K562 (cell line): ENCODE results near the gene LCN15. TPM values are rescaled to one million over a fixed set of nuclear protein-coding genes. Genes with fewer than 3 reads are reported as not detected.

ENCODE experiments used
- ATF1 ChIP-seq, 2 experiments: fragments of 450-650 bp in 1 of 2; IDR thresholded peaks; 2 replicates each; pipeline ENCODE4 v1.6.1; 2016; ENCODE audit warnings: missing compliant biosample characterization in 1 of 2, missing genetic modification characterization in 1 of 2
- FOS ChIP-seq: IDR thresholded peaks from 3 replicates; pipeline ENCODE4 v1.6.1; 2011; ENCODE audit not compliant: insufficient read length; ENCODE audit errors: extremely low read depth
- HDAC8 ChIP-seq: fragments of 450-650 bp; IDR thresholded peaks from 2 replicates; pipeline ENCODE4 v1.6.1; 2016; ENCODE audit warnings: mild to moderate bottlenecking, missing genetic modification characterization, moderate library complexity, missing compliant biosample characterization
- KLF10 ChIP-seq: fragments of 250-450 bp; sonication (Bioruptor Pico); IDR thresholded peaks from 2 replicates; pipeline ENCODE4 v1.6.1; 2021; ENCODE audit warnings: matching md5 sums
- RBM25 ChIP-seq: fragments of 200-400 bp; formaldehyde crosslinking; IDR thresholded peaks from 2 replicates; pipeline ENCODE4 v1.6.1; 2018; ENCODE audit warnings: low read length, low read depth, moderate library complexity; ENCODE audit not compliant: severe bottlenecking
- RBM39 ChIP-seq: fragments of 200-400 bp; formaldehyde crosslinking; optimal IDR thresholded peaks from 2 replicates; pipeline ENCODE3; 2018; ENCODE audit warnings: low read depth, low read length
- TEAD2 ChIP-seq: fragments of 450-650 bp; IDR thresholded peaks from 2 replicates; pipeline ENCODE4 v1.6.1; 2016; ENCODE audit warnings: missing genetic modification characterization, control low read depth, missing compliant biosample characterization
- U2AF2 ChIP-seq: fragments of 200-400 bp; formaldehyde crosslinking; optimal IDR thresholded peaks from 2 replicates; pipeline ENCODE3; 2017; ENCODE audit warnings: low read depth, mild to moderate bottlenecking, low read length
- XRCC5 ChIP-seq: fragments of 200-400 bp; formaldehyde crosslinking; IDR thresholded peaks from 2 replicates; pipeline ENCODE4 v1.6.1; 2017; ENCODE audit warnings: low read depth, mild to moderate bottlenecking, low read length
- ZBTB7A ChIP-seq: IDR thresholded peaks from 2 replicates; pipeline ENCODE4 v1.6.1; 2011; ENCODE audit warnings: low read depth, mild to moderate bottlenecking, low read length, moderate library complexity, borderline replicate concordance; ENCODE audit not compliant: control insufficient read depth
- ZEB2 ChIP-seq: fragments of 450-650 bp; IDR thresholded peaks from 2 replicates; pipeline ENCODE4 v1.6.1; 2016
- ZNF143 ChIP-seq: sonication (generic); formaldehyde crosslinking; IDR thresholded peaks from 2 replicates; pipeline ENCODE4 v1.9.0; 2022; ENCODE audit warnings: mild to moderate bottlenecking, missing genetic modification reagents
- ZNF444 ChIP-seq: fragments of 250-450 bp; sonication (Bioruptor Pico); IDR thresholded peaks from 2 replicates; pipeline ENCODE4 v1.4.0; 2020; ENCODE audit warnings: mild to moderate bottlenecking, moderate library complexity
- ZNF717 ChIP-seq: fragments of 250-450 bp; sonication (Bioruptor Pico); IDR thresholded peaks from 2 replicates; pipeline ENCODE4 v1.5.0; 2021
- polyA plus RNA-seq, 8 experiments: library from polyadenylated mRNA; depleted of rRNA in 4 of 8; stranded (reverse) in 5 of 8; unstranded in 3 of 8; fragments of >200 nt; fragmentation: Nextera tagmentation in 2 of 8; fragmentation: Illumina TruSeq in 1 of 8; extraction: Ambion mirVana in 2 of 8; extraction: Trizol in 1 of 8; gene quantifications; 2 replicates each; pipeline versions ENCODE4 v1.2.1 to v1.2.3, GENCODE V29; 2011 to 2014; ENCODE audit warnings: inconsistent platforms in 1 of 8, missing spikeins in 1 of 8
- total RNA-seq, 7 experiments: library from RNA; depleted of rRNA in 6 of 7; stranded (reverse); fragments of >200 nt in 6 of 7; fragmentation: Illumina TruSeq in 2 of 7; extraction: Trizol in 2 of 7; gene quantifications; 2 replicates each; pipeline versions ENCODE4 v1.2.1 to v1.2.3, GENCODE V29; 2011 to 2021; ENCODE audit warnings: low replicate concordance in 1 of 7
- TF ChIP-seq, protein P1 (sequence below), 2 experiments: IDR thresholded peaks; 2 replicates each; pipeline ENCODE4 v1.6.1; 2011; ENCODE audit warnings: borderline replicate concordance in 1 of 2, control low read depth in 1 of 2, low read depth in 1 of 2, low read length in 1 of 2, mild to moderate bottlenecking in 1 of 2, mixed read lengths in 1 of 2, moderate library complexity in 1 of 2; ENCODE audit not compliant: insufficient read depth in 1 of 2, insufficient read length in 1 of 2, poor library complexity in 1 of 2, severe bottlenecking in 1 of 2; ENCODE audit errors: extremely low read depth in 1 of 2
- TF ChIP-seq, protein P2 (sequence below), 2 experiments: fragments of 450-650 bp; formaldehyde crosslinking in 1 of 2; IDR thresholded peaks; 2 replicates each; pipeline versions ENCODE4 v1.4.0 to v1.6.1; 2014 to 2020; ENCODE audit warnings: mild to moderate bottlenecking in 2 of 2, borderline replicate concordance in 1 of 2, low read depth in 1 of 2

The LCN15 gene
- total and polyA plus RNA-seq, 9 of the 15 experiments (the other 6 are each of a cell fraction or from before 2014, with no cell fraction given), result 0.66 TPM; not detected in 8

DNA sequence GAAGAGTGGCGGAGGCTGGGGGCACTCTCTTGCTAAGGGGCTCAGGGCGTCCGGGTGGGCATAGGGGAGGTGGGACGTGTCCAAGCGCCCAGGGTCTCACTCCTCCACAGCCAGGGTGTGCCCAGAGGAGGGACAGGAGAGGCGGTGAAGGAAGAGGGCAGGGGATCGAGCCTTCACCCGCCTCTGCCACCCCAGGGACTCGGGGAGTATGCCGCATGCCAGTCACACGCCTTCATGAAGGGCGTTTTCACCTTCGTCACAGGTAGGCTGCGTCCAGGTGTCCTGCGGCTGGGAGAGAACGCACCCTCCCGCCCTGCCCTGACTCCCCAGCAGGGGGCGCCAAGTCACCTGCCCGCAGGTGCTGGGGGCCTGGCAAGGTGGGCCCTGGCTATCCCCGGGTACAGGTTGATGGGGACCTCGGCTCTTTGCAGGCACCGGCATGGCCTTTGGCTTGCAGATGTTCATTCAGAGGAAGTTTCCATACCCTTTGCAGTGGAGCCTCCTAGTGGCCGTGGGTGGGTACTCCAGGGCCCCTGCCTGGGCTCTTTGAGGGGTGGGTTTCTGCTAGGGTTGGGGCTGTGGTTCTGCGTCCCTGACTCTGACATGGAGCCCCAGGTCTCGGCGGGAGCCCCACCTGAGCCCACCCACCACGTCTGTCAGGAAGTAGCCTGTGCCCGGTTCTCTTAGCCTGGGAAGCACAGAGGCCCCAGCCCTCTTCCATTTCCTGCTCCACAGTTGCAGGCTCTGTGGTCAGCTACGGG, 27.4 kb upstream of the LCN15 start (continued):
- no peak for TF ChIP-seq HDAC8 (tag)
- peak; percentile 78; the same call in 1 of the 2 replicates for TF ChIP-seq XRCC5
- TF ChIP-seq KLF10, result no peak
- peak; percentile 39 for TF ChIP-seq RBM39
- 0 out of 2 replicates have a peak, but pooled peaks have one; percentile 30 for TF ChIP-seq ZNF143
- no peak for TF ChIP-seq U2AF2
- peak; percentile 95 for TF ChIP-seq ZBTB7A
- TF ChIP-seq ZNF717, result no peak
- peak; percentile 96 for TF ChIP-seq ZEB2
- TF ChIP-seq, protein P1, sequence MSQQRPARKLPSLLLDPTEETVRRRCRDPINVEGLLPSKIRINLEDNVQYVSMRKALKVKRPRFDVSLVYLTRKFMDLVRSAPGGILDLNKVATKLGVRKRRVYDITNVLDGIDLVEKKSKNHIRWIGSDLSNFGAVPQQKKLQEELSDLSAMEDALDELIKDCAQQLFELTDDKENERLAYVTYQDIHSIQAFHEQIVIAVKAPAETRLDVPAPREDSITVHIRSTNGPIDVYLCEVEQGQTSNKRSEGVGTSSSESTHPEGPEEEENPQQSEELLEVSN (IDR thresholded peaks at IDR 0.05; ENCODE audit: borderline replicate concordance in 1 of 2, extremely low read depth in 1 of 2, insufficient read depth in 1 of 2, insufficient read length in 1 of 2, low read depth in 1 of 2, low read length in 1 of 2, poor library complexity in 1 of 2, severe bottlenecking in 1 of 2), result peak in 1 of 2 experiments; percentile 5
- no peak for TF ChIP-seq FOS
- TF ChIP-seq, protein P2, sequence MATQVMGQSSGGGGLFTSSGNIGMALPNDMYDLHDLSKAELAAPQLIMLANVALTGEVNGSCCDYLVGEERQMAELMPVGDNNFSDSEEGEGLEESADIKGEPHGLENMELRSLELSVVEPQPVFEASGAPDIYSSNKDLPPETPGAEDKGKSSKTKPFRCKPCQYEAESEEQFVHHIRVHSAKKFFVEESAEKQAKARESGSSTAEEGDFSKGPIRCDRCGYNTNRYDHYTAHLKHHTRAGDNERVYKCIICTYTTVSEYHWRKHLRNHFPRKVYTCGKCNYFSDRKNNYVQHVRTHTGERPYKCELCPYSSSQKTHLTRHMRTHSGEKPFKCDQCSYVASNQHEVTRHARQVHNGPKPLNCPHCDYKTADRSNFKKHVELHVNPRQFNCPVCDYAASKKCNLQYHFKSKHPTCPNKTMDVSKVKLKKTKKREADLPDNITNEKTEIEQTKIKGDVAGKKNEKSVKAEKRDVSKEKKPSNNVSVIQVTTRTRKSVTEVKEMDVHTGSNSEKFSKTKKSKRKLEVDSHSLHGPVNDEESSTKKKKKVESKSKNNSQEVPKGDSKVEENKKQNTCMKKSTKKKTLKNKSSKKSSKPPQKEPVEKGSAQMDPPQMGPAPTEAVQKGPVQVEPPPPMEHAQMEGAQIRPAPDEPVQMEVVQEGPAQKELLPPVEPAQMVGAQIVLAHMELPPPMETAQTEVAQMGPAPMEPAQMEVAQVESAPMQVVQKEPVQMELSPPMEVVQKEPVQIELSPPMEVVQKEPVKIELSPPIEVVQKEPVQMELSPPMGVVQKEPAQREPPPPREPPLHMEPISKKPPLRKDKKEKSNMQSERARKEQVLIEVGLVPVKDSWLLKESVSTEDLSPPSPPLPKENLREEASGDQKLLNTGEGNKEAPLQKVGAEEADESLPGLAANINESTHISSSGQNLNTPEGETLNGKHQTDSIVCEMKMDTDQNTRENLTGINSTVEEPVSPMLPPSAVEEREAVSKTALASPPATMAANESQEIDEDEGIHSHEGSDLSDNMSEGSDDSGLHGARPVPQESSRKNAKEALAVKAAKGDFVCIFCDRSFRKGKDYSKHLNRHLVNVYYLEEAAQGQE (IDR thresholded peaks at IDR 0.05; ENCODE audit: borderline replicate concordance), result peak; percentile 57; the same call in 1 of the 2 replicates
- TF ChIP-seq, protein P2 (CRISPR knock-in tag; IDR thresholded peaks at IDR 0.05; ENCODE audit: low read depth), result no peak
- TF ChIP-seq TEAD2, result no peak
- TF ChIP-seq ATF1 (CRISPR knock-in tag; IDR thresholded peaks at IDR 0.05), result no peak
- peak; percentile 14; the same call in 1 of the 2 replicates for TF ChIP-seq ATF1 (tag; IDR thresholded peaks at IDR 0.05)
- TF ChIP-seq ZNF444, result no peak
- no peak for TF ChIP-seq RBM25
